Measurements from ENCODE around the gene MAN1C1.

The MAN1C1 gene

GRCh38 chr1:25819491-25820246, 203.1 kb downstream of the MAN1C1 start, which contains the start of gene MTFR1L:
MTFR1L (plus strand) TSS chr1:25819954; CDS start chr1:25823105, 3,151 bp downstream.
- DNase-seq = peak; percentile 71

- DNase-seq = peak; percentile 56
Measured at GRCh38 chr1:25820247-25821111, 203.9 kb downstream of the MAN1C1 start.

- no peak for DNase-seq
Measured at GRCh38 chr1:25821112-25821476, 204.5 kb downstream of the MAN1C1 start.

- no peak for DNase-seq
Measured at GRCh38 chr1:25821630-25822091, 205.1 kb downstream of the MAN1C1 start.

GRCh38 chr1:25825605-25826004, 209.0 kb downstream of the MAN1C1 start:
- DNase-seq = no peak

- DNase-seq = no peak
Measured at GRCh38 chr1:25826571-25826970, 210.0 kb downstream of the MAN1C1 start.

GRCh38 chr1:25828491-25828890, 211.9 kb downstream of the MAN1C1 start:
- DNase-seq = no peak

GRCh38 chr1:25829046-25829445, 212.5 kb downstream of the MAN1C1 start:
- DNase-seq = no peak

GRCh38 chr1:25831569-25832196, 215.1 kb downstream of the MAN1C1 start:
- no peak for DNase-seq

GRCh38 chr1:25832336-25833037, 215.9 kb downstream of the MAN1C1 start:
- no peak for DNase-seq

GRCh38 chr1:25833158-25833557, 216.6 kb downstream of the MAN1C1 start:
- DNase-seq = no peak

Measured in fibroblast of skin of abdomen (primary cell).